ENCODE data around the gene WNT10A.

WNT10A gene

GRCh38 chr2:218876562-218877219 lies 4.0 kb upstream of the WNT10A start:
- in situ Hi-C loops (cut with MboI; ENCODE audit: low sequenced_read_pairs, unreplicated experiment), result no loop called here
- peak; percentile 74 for DNase-seq (ENCODE audit: low spot score)
- TF ChIP-seq, protein P1, sequence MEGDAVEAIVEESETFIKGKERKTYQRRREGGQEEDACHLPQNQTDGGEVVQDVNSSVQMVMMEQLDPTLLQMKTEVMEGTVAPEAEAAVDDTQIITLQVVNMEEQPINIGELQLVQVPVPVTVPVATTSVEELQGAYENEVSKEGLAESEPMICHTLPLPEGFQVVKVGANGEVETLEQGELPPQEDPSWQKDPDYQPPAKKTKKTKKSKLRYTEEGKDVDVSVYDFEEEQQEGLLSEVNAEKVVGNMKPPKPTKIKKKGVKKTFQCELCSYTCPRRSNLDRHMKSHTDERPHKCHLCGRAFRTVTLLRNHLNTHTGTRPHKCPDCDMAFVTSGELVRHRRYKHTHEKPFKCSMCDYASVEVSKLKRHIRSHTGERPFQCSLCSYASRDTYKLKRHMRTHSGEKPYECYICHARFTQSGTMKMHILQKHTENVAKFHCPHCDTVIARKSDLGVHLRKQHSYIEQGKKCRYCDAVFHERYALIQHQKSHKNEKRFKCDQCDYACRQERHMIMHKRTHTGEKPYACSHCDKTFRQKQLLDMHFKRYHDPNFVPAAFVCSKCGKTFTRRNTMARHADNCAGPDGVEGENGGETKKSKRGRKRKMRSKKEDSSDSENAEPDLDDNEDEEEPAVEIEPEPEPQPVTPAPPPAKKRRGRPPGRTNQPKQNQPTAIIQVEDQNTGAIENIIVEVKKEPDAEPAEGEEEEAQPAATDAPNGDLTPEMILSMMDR (IDR thresholded peaks at IDR 0.05; ENCODE audit: borderline replicate concordance, control extremely low read depth, extremely low read depth, insufficient read depth, missing control alignments), result peak; percentile 91

- no peak for DNase-seq (ENCODE audit: low spot score)
- TF ChIP-seq, protein P1 (IDR thresholded peaks at IDR 0.05; ENCODE audit: borderline replicate concordance, control extremely low read depth, extremely low read depth, insufficient read depth, missing control alignments), result no peak
- in situ Hi-C loops (cut with MboI; ENCODE audit: low sequenced_read_pairs, unreplicated experiment), result no loop called here
Observed at GRCh38 chr2:218877331-218877730, 3.3 kb upstream of the WNT10A start.

DNA sequence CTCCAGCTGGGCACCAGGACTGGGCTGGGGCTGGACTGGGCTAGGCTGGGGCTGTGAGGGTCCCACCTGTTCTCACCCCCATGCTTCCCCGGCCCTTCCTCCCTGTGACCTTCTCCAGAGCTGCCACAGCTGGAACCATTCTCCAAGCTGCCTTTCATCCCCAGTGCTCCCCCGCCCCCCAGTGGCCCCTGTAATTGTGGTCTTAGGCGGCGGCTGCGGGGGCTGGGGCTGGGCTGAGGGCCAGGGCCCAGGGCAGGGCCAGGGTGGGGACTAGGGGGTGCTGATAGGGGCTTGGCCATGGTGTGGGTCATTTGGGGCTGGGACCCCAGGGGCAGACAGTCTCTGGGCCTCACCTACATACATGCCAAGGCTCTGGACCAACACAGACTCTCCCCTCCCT lies 2.8 kb upstream of the WNT10A start:
- no peak for DNase-seq (ENCODE audit: low spot score)
- TF ChIP-seq, protein P1 (IDR thresholded peaks at IDR 0.05; ENCODE audit: borderline replicate concordance, control extremely low read depth, extremely low read depth, insufficient read depth, missing control alignments), result no peak
- in situ Hi-C loops (cut with MboI; ENCODE audit: low sequenced_read_pairs, unreplicated experiment), result no loop called here

DNA sequence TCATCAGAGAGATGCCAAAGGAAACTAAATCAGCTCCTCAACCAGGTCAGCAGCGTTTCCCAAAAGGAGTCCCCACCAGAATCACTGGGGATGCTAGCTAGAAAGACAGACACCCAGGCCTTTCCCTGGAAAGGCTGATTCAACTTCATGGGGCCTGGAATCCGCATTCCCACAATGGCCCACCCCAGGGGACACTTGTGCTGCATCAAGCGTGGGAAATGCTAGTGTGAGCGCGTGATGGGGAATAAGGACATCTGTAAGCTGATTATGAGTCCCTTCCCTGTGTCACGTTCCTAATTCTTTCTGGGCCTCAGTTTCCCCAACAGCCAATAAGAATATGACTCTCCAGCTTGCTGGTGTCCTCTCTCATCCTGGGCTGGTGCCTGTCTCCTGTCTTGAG lies 2.2 kb upstream of the WNT10A start:
- in situ Hi-C loops (cut with MboI; ENCODE audit: low sequenced_read_pairs, unreplicated experiment), result no loop called here
- TF ChIP-seq, protein P1 (IDR thresholded peaks at IDR 0.05; ENCODE audit: borderline replicate concordance, control extremely low read depth, extremely low read depth, insufficient read depth, missing control alignments), result no peak
- DNase-seq (ENCODE audit: low spot score), result no peak

- no peak for DNase-seq (ENCODE audit: low spot score)
- TF ChIP-seq, protein P1 (IDR thresholded peaks at IDR 0.05; ENCODE audit: borderline replicate concordance, control extremely low read depth, extremely low read depth, insufficient read depth, missing control alignments), result no peak
- in situ Hi-C loops (cut with MboI; ENCODE audit: low sequenced_read_pairs, unreplicated experiment), result no loop called here
Observed at GRCh38 chr2:218878926-218879761, 1.5 kb upstream of the WNT10A start.

DNA sequence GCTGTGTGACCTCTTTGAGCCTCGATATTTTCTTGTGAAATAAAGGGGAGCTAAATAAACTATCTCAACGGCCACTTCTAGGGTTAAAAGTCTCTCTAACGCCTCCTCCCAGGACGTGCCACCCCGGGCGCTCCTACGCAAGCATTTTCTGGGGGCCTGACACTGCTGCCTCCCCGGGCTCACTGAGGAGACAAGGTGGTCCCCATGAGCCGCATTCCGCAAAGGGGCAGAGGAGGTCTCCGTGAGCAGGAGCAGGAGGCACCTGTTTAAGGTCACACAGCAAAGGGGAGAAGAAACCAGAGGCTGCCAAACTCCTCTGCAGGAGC lies 913 bp upstream of the WNT10A start:
- in situ Hi-C loops (cut with MboI; ENCODE audit: low sequenced_read_pairs, unreplicated experiment), result no loop called here
- TF ChIP-seq, protein P1 (IDR thresholded peaks at IDR 0.05; ENCODE audit: borderline replicate concordance, control extremely low read depth, extremely low read depth, insufficient read depth, missing control alignments), result no peak
- no peak for DNase-seq (ENCODE audit: low spot score)
